Medulla oblongata (tissue), 1 donor: ENCODE measurements around the gene CELF2.
"Not testable (repeated sequence)": the region's sequence is repeated elsewhere in the genome, so short reads cannot be mapped to it uniquely, and the experiment has no call there.

Source experiments
- DNase-seq: peaks from one replicate; pipeline ENCODE4 v3.0.0-alpha.2; 2015; ENCODE audit errors: extremely low spot score

The CELF2 gene

GRCh38 chr10:11017570-11018431, at the start of gene CELF2:
Gene CELF2 (plus strand): TSS chr10:11017872. CDS start chr10:11018090, 218 bp downstream.
- no peak for DNase-seq

- DNase-seq, result no peak
These were observed 49.4 kb upstream of the CELF2 start for GRCh38 chr10:10968257-10968588.

- no peak for DNase-seq
These were observed 44.4 kb upstream of the CELF2 start for GRCh38 chr10:10973310-10973709.

- DNase-seq, result no peak
These were observed 42.0 kb upstream of the CELF2 start for GRCh38 chr10:10975647-10976046.

DNA sequence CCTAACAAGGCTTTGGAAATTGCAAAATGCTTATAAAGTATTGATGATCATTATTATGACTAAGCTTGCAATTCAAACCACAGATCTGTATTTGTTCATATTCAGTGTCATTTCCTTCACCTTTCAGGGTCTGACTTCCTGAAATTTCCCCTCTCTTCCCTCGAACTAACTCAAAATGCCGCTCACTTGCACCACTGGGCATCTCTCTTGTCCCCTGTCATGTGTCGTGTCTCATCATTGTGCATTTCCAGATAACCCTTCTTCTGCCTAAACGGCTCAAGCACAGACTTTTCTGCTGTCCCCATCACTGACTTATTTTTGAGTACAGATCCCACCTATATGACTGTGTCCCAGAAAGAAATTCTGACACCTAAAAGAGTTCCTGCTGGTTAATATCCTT, 41.0 kb upstream of the CELF2 start:
- DNase-seq, result no peak

DNA sequence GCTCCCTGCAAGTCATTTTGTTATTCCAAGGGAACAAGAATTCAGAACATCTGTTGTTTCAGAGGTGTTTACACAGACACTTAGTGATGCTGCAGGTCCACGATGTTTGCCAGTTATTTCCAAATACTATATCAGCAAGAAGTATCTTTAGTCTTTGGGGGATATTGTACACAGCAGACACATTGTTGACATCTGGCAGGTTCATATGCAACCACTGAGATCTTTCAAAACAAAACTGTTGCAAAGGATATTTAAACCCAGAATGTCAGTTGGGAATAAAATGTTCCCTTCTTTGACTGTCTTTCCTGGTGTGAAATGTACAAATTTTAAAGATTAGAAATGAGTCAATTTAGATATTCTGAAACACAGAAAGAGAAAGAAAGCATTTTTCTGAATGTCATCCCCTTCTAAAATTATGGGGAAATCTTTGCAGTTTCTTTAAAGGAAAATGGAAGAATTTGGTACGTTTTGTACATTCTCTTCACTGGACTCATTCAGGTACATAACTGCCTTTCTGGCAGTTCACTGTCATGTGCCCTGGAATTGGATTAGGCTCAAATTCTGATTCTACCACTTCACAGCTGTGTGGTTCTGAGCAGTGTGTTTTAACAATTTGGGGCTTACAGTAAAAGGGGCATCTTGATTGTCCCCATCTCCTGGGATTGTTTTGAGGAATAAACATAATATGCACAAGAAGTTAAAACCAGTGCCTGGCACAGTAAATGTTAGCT, 40.3 kb upstream of the CELF2 start:
- DNase-seq, result no peak

DNA sequence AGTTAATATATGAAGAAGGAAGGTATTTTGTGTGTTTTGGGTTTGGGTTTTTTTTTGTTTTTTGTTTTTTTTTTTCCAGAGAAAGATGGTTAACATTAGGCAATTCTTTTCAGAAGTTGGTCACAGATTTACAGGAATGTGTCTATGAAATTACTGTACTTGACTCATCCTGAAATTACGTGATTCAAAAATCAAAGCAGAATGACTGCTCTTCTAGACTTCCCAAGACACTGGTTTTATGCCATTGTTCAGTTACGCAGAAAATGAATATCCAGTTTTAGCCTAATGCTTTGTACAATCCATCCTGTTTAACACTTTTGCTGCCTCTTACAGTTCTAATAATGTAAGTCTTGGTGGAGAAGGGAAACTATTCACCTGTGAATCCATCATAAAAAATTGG, 39.7 kb upstream of the CELF2 start:
- no peak for DNase-seq

DNA sequence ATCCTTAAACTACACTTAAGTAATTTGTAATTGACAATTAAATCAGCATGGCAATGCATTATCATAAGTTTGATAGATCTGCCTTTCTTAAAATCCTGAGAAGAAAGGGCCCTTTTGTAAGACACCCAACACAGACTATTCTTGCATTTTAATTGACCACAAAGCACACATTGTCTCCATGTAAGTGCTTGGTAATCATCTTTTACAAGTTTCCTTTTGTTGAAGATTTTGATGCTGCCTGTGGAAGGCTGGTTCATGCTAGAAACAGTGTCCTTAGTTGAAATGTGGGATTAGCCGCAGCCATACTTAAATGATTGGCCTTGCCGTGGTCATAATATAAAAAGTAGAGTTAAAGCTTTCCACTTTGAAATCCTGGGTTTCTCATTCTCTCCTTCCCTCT, 32.3 kb upstream of the CELF2 start:
- peak; percentile 56 for DNase-seq

DNA sequence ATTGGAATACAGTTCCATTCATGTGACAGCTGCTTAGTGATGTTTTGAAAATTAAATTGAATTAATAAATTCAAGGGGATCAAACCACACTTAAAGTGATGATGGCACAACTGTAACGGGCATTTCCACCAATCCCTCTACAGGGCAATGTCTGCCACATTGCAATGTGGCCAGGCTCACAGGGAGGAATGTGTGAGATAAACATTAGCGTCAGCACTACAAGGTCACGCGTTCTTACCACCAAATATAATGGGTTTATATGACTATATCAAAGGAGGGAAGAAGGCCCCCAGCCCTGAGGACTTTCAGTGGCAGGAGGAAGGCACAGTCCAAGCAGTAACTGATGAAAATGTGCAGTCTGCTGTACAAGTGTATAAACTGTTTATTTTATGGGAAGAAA, 31.1 kb upstream of the CELF2 start:
- DNase-seq, result no peak

- DNase-seq, result no peak
These were observed 30.6 kb upstream of the CELF2 start for GRCh38 chr10:10987111-10987510.

GRCh38 chr10:10989669-10990068, 28.0 kb upstream of the CELF2 start:
- DNase-seq, result no peak

GRCh38 chr10:10991144-10991543, 26.5 kb upstream of the CELF2 start:
- DNase-seq, result no peak

- DNase-seq, result no peak
These were observed 25.6 kb upstream of the CELF2 start for GRCh38 chr10:10992072-10992471.

DNA sequence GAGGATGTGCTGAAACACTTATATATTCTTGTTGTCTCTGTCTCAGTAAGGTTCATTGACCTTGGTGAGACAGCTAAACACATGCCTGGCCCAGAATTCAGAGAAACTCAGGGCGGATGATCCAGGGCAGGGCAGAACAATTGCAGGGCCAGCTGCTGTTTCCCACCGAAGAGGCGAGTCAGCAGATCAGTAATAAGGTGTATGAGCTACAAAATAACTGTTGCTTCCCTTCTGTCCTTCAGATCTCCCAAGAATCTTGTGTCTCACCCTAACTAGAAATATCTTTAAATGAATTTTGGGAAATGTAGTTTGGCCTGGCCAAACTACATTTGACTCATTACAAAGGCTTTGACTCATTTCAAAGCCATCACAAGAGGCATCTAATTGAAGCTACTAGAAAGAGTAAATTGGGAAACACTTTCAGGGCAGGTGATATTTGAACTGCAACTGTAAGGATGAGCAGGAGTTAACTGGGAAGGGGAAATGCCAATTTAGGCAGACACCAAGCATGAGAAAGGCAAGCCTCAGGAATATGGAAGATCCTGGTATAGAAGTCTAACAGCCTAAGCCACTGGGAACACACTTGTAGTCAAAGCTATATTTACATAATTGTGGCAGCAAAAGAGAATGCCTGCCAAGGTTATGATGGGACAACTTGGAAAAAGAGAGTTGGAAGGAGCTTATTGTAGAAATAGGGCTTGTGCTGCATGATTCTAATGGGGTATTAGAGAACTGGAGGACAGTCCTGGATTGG, 24.5 kb upstream of the CELF2 start:
- DNase-seq, result no peak

GRCh38 chr10:10993785-10994184, 23.9 kb upstream of the CELF2 start:
- no peak for DNase-seq

DNA sequence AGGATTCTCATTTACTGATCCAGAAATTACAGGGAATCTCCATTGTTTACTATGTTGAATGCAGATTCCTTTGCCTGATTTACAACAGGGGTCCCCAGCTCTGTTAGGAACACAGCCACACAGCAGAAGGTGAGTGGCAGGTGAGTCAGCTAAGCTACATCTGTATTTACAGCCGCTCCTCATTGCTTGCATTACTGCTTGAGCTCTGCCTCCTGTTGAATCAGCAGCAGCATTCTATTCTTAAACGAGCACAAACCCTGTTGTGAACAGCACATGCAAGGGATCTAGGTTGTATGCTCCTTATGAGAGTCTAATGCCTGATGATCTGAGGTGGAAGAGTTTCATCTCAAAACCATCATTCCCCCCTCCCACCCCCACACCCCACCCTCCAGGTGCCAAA, 23.3 kb upstream of the CELF2 start:
- DNase-seq, result no peak

DNA sequence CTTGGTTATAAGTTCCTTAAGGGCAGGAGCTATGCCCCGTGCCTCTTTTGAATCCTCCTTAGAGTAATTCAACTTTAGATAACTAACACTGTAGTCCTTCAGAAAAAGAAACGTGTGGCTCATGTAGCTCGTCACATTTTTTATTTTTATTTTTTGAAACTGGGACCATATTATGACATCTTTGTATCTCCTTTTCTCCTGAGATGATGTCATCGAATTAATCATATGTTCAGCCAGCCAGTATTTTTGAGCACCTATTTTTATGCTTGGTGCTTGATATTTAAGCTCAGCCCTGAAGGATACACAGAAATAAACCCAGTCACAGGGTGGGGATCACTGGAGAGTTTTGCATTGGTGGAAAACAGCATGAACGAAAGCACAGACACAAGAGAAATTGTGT, 22.6 kb upstream of the CELF2 start:
- no peak for DNase-seq

- no peak for DNase-seq
These were observed 20.6 kb upstream of the CELF2 start for GRCh38 chr10:10996966-10997620.

DNA sequence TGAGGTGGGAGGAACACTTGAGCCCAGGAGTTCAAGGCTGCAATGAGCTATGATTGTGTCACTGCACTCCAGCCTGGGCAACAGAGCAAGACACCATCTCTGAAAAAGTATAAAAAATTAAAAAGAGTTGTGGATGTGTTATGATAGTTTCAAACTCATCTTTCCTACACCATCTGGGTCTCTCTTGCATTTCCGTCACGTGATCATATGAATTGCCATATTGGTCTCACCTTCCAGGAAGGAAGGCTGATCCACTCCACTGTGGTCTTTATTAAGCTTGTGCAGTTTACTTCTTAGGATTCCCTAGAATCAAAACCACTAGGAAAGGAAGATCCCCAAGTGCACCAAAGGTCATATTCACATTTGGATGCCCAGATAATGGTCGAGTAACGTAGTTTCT, 18.2 kb upstream of the CELF2 start:
- DNase-seq, result not testable (repeated sequence)

- no peak for DNase-seq
These were observed 15.2 kb upstream of the CELF2 start for GRCh38 chr10:11002485-11002884.

DNA sequence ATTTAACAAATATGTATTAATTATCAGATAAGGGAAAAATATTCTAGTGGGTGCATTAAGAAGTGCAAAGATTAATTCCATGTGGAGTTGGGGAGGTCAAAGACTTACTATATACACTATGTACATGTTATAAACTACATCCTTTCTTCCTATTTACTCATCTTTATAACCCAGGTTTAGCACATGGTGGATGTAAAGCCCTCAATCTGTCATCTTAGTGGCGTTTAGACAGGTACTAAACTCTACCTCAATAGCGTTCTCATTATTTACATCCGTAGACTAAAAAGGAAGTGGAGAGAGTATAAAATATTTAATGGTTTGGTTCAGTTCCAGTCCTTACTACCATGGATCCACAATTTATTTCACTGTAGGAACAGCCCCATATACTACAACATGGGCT, 14.8 kb upstream of the CELF2 start:
- DNase-seq, result no peak

DNA sequence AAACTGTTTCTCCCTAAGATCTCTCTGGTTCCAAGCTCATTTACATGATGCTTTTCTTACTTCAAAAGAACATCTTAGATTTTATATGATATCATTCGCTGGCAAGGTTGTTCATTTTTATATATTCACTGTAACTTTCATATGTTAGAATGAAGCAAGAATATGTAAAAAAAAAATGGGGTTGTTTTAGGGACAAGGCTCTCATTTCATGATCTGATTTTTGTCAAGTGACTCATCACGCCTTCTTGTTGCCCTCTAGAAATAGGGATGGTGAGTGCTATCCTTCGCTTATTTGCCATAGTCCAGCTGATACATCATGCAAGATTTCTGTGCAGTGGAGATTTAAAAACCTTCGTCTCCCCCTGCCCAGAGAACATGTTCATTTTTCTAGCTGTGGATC, 14.0 kb upstream of the CELF2 start:
- no peak for DNase-seq
